Transverse colon (tissue), 4 donors: ENCODE results near the gene CCDC160. TPM values are rescaled to one million over a fixed set of nuclear protein-coding genes. Genes with fewer than 3 reads are reported as not detected.
"Not testable (repeated sequence)": the region's sequence is repeated elsewhere in the genome, so short reads cannot be mapped to it uniquely, and the experiment has no call there.

Source experiments
- DNase-seq: peaks from one replicate; pipeline ENCODE4 v3.0.0-alpha.2; 2019
- H3K27ac ChIP-seq, 4 donors: fragments of 200-600 bp; sonication (generic); 2 replicates each; pipeline ENCODE4 v1.5.1; 2016 to 2018; ENCODE audit warnings: inconsistent platforms in 4 of 4
- H3K27me3 ChIP-seq: fragments of 200-600 bp; sonication (generic); 2 replicates; pipeline ENCODE4 v1.5.1; 2017; ENCODE audit warnings: inconsistent platforms
- H3K36me3 ChIP-seq, 4 donors: fragments of 200-600 bp; sonication (generic); 2 replicates each; pipeline ENCODE4 v1.5.1; 2017 to 2019; ENCODE audit warnings: inconsistent platforms in 4 of 4
- H3K4me1 ChIP-seq, 4 donors: fragments of 200-600 bp; sonication (generic); 2 replicates each; pipeline ENCODE4 v1.5.1; 2017 to 2020; ENCODE audit warnings: inconsistent platforms in 4 of 4
- H3K4me3 ChIP-seq, 4 donors: fragments of 200-600 bp; sonication (generic); 1 replicate in 1 of 4; 2 replicates in 3 of 4; pipeline versions ENCODE4 v1.5.1 to v1.6.1; 2017 to 2019; ENCODE audit warnings: inconsistent platforms in 4 of 4
- H3K9me3 ChIP-seq, 2 donors: fragments of 200-600 bp; sonication (generic); 2 replicates each; pipeline ENCODE4 v1.5.1; 2017 to 2019; ENCODE audit warnings: inconsistent platforms in 2 of 2
- EP300 ChIP-seq: sonication (generic); formaldehyde crosslinking; IDR thresholded peaks from one replicate; pipeline ENCODE4 v1.6.1; 2017; ENCODE audit warnings: antibody characterized with exemption, low read depth
- POLR2A ChIP-seq: fragments of 450-650 bp; IDR thresholded peaks from one replicate; pipeline ENCODE4 v1.6.1; 2016; ENCODE audit warnings: antibody characterized with exemption, mild to moderate bottlenecking, moderate library complexity
- POLR2AphosphoS5 ChIP-seq, 3 donors: sonication (generic); formaldehyde crosslinking; IDR thresholded peaks; one replicate each; pipeline ENCODE4 v1.6.1; 2016; ENCODE audit warnings: antibody characterized with exemption in 3 of 3
- WGBS, 2 donors: methylation state at CpG; one replicate each; pipeline ENCODE4 v1.1.5; 2018; ENCODE audit warnings: low coverage in 1 of 2; 5-methylcytosine and 5-hydroxymethylcytosine counted together
- in situ Hi-C, 4 donors: fragments of 200-750 bp; cut with MboI; loops; one replicate each; pipeline versions ENCODE4 v1.15.0 to v1.15.1; 2017; ENCODE audit warnings: low sequenced_read_pairs in 3 of 4, low pct_ligation_motif_present in 1 of 4, low pct_unique_long_range_greater_than_20kb in 1 of 4
- intact Hi-C: fragments of 100-400 bp; cut with DNase I; formaldehyde crosslinking; loops from one replicate; pipeline ENCODE4 v1.15.1; 2023; ENCODE audit warnings: low total_unique reads
- total RNA-seq, 4 donors: library from RNA; depleted of rRNA; stranded (reverse); fragments of >200 nt; gene quantifications; one replicate each; pipeline ENCODE4 v1.1.0, GENCODE V29; 2016
- TF ChIP-seq, protein P1 (sequence below), 5 experiments: fragments of 200-600 bp in 3 of 5; fragments of 450-650 bp in 2 of 5; sonication (generic) in 3 of 5; IDR thresholded peaks; 1 replicate in 2 of 5; 2 replicates in 3 of 5; pipeline ENCODE4 v1.5.1; 2016 to 2017; ENCODE audit warnings: antibody characterized with exemption in 5 of 5, inconsistent platforms in 3 of 5, mild to moderate bottlenecking in 2 of 5, moderate library complexity in 1 of 5

CCDC160 gene
- total RNA-seq, 4 donors from 2014 or later, result 0.64 TPM; not detected in 3

DNA sequence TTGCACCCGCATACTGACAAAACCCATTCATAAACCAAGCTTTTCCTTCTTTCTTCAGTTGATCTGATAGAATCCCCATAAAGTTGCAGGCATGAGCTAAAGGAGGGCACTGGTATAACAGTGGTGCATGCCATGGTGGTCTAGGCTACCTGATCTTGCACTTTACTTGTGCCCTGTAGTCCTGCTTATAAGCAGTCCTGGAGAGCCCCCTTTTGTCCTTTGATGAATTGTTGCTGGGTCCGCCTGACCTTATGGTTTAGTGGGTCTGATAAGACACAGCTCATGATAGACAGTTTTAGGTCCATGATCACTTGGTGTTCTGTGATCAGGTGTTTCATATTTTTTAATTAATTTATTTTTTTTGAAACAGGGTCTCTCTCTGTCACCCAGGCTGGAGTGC, 19.7 kb downstream of the CCDC160 start:
- WGBS, 2 donors, result 93% methylated on average over 2 of the region's 2 CpGs; no CpG with 5 or more reads in 1 of the 2 donors
- TF ChIP-seq, protein P1, sequence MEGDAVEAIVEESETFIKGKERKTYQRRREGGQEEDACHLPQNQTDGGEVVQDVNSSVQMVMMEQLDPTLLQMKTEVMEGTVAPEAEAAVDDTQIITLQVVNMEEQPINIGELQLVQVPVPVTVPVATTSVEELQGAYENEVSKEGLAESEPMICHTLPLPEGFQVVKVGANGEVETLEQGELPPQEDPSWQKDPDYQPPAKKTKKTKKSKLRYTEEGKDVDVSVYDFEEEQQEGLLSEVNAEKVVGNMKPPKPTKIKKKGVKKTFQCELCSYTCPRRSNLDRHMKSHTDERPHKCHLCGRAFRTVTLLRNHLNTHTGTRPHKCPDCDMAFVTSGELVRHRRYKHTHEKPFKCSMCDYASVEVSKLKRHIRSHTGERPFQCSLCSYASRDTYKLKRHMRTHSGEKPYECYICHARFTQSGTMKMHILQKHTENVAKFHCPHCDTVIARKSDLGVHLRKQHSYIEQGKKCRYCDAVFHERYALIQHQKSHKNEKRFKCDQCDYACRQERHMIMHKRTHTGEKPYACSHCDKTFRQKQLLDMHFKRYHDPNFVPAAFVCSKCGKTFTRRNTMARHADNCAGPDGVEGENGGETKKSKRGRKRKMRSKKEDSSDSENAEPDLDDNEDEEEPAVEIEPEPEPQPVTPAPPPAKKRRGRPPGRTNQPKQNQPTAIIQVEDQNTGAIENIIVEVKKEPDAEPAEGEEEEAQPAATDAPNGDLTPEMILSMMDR (IDR thresholded peaks at IDR 0.05), result no peak
- no peak for TF ChIP-seq EP300
- no peak for TF ChIP-seq POLR2A
- no peak for TF ChIP-seq POLR2AphosphoS5 (IDR thresholded peaks at IDR 0.05)
- intact Hi-C loops, result no loop called here
- in situ Hi-C loops, result no loop called here
- H3K9me3 ChIP-seq, result no peaks in the 10 kb centered on the region
- H3K4me3 ChIP-seq, result no peak overlapping the region
- DNase-seq, result no peak
- H3K36me3 ChIP-seq, result no peaks in the 10 kb centered on the region
- H3K4me1 ChIP-seq, result no peaks in the 10 kb centered on the region
- H3K27ac ChIP-seq, result no peak overlapping the region
- no peaks in the 10 kb centered on the region for H3K27me3 ChIP-seq

DNA sequence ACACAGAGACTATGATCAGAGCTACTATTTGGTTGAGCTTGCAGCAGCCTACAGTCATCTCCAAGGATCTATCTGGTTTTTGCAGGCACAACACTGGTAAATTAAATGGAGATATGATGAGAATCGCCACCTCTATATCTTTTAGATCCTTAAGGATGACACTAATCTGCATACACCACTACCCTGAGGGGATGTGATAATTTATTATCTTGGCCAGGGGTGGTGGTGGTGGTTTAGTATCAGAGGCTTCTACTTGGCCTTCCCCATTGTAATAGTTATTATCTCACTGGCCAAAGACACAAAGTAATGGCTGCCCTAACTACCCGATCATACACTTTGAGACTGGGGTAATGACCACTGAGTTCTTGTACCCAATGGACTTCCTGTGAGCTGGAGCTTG, 21.2 kb downstream of the CCDC160 start:
- no peaks in the 10 kb centered on the region for H3K4me1 ChIP-seq
- no peak overlapping the region for H3K27ac ChIP-seq
- DNase-seq, result no peak
- H3K36me3 ChIP-seq, result no peaks in the 10 kb centered on the region
- H3K27me3 ChIP-seq, result no peaks in the 10 kb centered on the region
- intact Hi-C loops (no loop called here), in situ Hi-C loops (no loop called here)
- no peaks in the 10 kb centered on the region for H3K9me3 ChIP-seq
- TF ChIP-seq POLR2A (no peak), EP300 (no peak), POLR2AphosphoS5 (IDR thresholded peaks at IDR 0.05) (no peak)
- TF ChIP-seq, protein P1 (IDR thresholded peaks at IDR 0.05), result no peak
- WGBS, 2 donors, result 72% methylated on average over 2 of the region's 2 CpGs; no CpG with 5 or more reads in 1 of the 2 donors
- no peak overlapping the region for H3K4me3 ChIP-seq

DNA sequence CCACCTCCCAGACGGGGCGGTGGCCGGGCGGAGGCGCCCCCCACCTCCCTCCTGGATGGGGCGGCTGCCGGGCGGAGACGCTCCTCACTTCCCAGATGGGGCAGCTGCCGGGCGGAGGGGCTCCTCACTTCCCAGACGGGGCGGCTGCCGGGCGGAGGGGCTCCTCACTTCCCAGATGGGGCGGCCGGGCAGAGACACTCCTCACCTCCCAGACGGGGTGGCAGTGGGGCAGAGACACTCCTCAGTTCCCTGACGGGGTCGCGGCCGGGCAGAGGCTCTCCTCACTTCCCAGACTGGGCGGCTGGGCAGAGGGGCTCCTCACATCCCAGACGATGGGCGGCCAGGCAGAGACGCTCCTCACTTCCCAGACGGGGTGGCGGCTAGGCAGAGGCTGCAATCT, 49.0 kb downstream of the CCDC160 start:
- H3K27me3 ChIP-seq, intact Hi-C loops, H3K36me3 ChIP-seq, DNase-seq, H3K4me1 ChIP-seq, H3K27ac ChIP-seq, H3K4me3 ChIP-seq, in situ Hi-C loops, H3K9me3 ChIP-seq: not testable (repeated sequence)
- 88% methylated on average over 11 of the region's 28 CpGs; no CpG with 5 or more reads in 1 of the 2 donors for WGBS, 2 donors

DNA sequence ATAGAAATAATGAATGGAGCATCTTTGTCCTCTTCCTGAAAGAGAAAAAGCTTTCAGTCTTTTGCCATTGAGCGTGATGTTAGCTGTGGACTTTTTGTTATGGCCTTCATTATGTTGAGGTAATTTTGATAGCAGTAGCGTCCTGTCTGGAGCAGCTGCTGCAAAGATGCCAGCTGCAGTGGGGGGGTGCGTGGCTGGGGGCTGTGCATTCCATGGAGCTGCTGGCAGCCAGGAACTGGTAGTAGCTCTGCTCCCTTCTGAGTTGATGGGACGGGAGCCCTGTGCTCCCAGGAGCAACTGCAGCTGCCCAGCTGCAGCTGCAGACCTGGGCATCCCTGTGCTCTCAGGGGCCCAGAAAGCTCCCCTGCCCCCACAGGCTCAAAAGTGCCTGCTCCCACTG, 50.4 kb downstream of the CCDC160 start:
- no peak for TF ChIP-seq POLR2AphosphoS5 (IDR thresholded peaks at IDR 0.05)
- TF ChIP-seq, protein P1 (IDR thresholded peaks at IDR 0.05), result no peak
- TF ChIP-seq POLR2A, result no peak
- TF ChIP-seq EP300, result no peak
- no peak for DNase-seq
- intact Hi-C loops (no loop called here), in situ Hi-C loops (no loop called here)
- H3K4me3 ChIP-seq, result no peak overlapping the region
- WGBS, 2 donors, result 38 to 44% methylated on average over 2 to 3 of the region's 4 CpGs
- H3K9me3 ChIP-seq, result no peaks in the 10 kb centered on the region
- no peaks in the 10 kb centered on the region for H3K27me3 ChIP-seq
- no peaks in the 10 kb centered on the region for H3K4me1 ChIP-seq
- H3K27ac ChIP-seq, result no peak overlapping the region
- H3K36me3 ChIP-seq, result no peaks in the 10 kb centered on the region

DNA sequence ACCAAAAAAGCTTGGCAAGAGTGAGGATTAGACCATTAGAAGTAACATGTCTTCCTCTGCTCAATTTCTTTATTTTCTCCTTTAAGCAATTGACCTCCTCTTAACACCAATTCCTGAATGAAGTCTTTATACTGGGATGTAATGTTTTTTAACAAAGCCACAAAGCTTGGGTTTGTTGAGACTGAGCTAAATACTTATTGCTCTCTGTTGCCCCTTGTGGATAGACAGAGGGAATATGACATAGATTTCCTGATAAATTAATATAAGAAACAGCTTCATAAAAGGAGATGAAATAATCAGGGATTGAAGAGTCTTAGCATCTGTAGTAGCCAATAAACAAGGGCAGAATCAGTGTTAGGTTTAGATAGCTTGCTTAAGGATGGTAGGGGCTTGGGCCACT, 57.6 kb downstream of the CCDC160 start:
- intact Hi-C loops, result no loop called here

More for the DNA sequence above, 57.6 kb downstream of the CCDC160 start:
- H3K27me3 ChIP-seq, result no peaks in the 10 kb centered on the region
- in situ Hi-C loops, result no loop called here
- H3K9me3 ChIP-seq, result no peaks in the 10 kb centered on the region
- TF ChIP-seq POLR2AphosphoS5 (IDR thresholded peaks at IDR 0.05), result no peak
- no peak for TF ChIP-seq EP300
- no peak overlapping the region for H3K27ac ChIP-seq
- DNase-seq, result no peak
- no peaks in the 10 kb centered on the region for H3K36me3 ChIP-seq
- H3K4me3 ChIP-seq, result no peak overlapping the region
- no peaks in the 10 kb centered on the region for H3K4me1 ChIP-seq

Other genes starting within 250 kb of the CCDC160 start
- gene PHF6, start 136.1 kb downstream of the CCDC160 start, total RNA-seq, result 10 to 100 TPM in 3 of 4 donors, 1 to 10 TPM in 1; 6.7 to 15.9 (median 12.0) TPM
- 10 to 100 TPM; 10.1 to 16.1 (median 11.9) TPM for gene HPRT1, start 223.0 kb downstream of the CCDC160 start, total RNA-seq